ENCODE data around the gene STIM2.
A peak's percentile ranks its signal among the peaks of the same experiment; 100 is the strongest.

Gene STIM2

GRCh38 chr4:27048429-27049238 lies 188.0 kb downstream of the STIM2 start:
- Histone ChIP-seq H3K4me3 (ENCODE audit: low read length) (peak overlapping the region; percentile 59), H3K27ac (ENCODE audit: low read length) (no peak overlapping the region), H3F3A (ENCODE audit: insufficient read depth, low read length) (no peaks in the 10 kb centered on the region), H3K27me3 (replicated peaks; ENCODE audit: insufficient read depth, low read length) (no peaks in the 10 kb centered on the region), H4K20me1 (ENCODE audit: insufficient read depth, low read length) (no peaks in the 10 kb centered on the region), H3K36me3 (replicated peaks; ENCODE audit: insufficient read depth, low read length) (no peaks in the 10 kb centered on the region), H3K9me3 (replicated peaks; ENCODE audit: insufficient read depth, low read length) (no peaks in the 10 kb centered on the region), H3K79me2 (ENCODE audit: low read length) (no peaks in the 10 kb centered on the region), H3K4me2 (ENCODE audit: low read depth, low read length) (peak overlapping the region; percentile 50), H3K9ac (ENCODE audit: low read length) (no peak overlapping the region), H3K4me1 (ENCODE audit: low read length) (no peaks in the 10 kb centered on the region), H3K9me2 (replicated peaks; ENCODE audit: insufficient read depth, low read length) (no peaks in the 10 kb centered on the region), H2AFZ (ENCODE audit: low read length) (peak overlapping the region; percentile 56)
- peak; percentile 61 for TF ChIP-seq CTCF (IDR thresholded peaks at IDR 0.05; ENCODE audit: low read length)
- TF ChIP-seq EZH2 (optimal IDR thresholded peaks at IDR 0.05; ENCODE audit: low read depth, low read length), result no peak
- DNase-seq, result peak; percentile 29

- H2AFZ ChIP-seq (ENCODE audit: low read length), result no peak overlapping the region
These were observed 188.7 kb downstream of the STIM2 start for GRCh38 chr4:27049239-27049829.

GRCh38 chr4:27050731-27051130 lies 190.1 kb downstream of the STIM2 start:
- DNase-seq, result no peak
- no peak overlapping the region for H3K4me2 ChIP-seq (ENCODE audit: low read depth, low read length)
- no peaks in the 10 kb centered on the region for H3F3A ChIP-seq (ENCODE audit: insufficient read depth, low read length)
- no peak overlapping the region for H3K9ac ChIP-seq (ENCODE audit: low read length)
- H3K79me2 ChIP-seq (ENCODE audit: low read length), result no peaks in the 10 kb centered on the region
- TF ChIP-seq EZH2 (optimal IDR thresholded peaks at IDR 0.05; ENCODE audit: low read depth, low read length) (no peak), CTCF (IDR thresholded peaks at IDR 0.05; ENCODE audit: low read length) (no peak), EZH2phosphoT487 (IDR thresholded peaks at IDR 0.05; ENCODE audit: low read length) (no peak)
- no peaks in the 10 kb centered on the region for H4K20me1 ChIP-seq (ENCODE audit: insufficient read depth, low read length)
- no peaks in the 10 kb centered on the region for H3K36me3 ChIP-seq (replicated peaks; ENCODE audit: insufficient read depth, low read length)
- H3K9me2 ChIP-seq (replicated peaks; ENCODE audit: insufficient read depth, low read length), result no peaks in the 10 kb centered on the region
- H3K27ac ChIP-seq (ENCODE audit: low read length), result no peak overlapping the region
- H3K4me1 ChIP-seq (ENCODE audit: low read length), result no peaks in the 10 kb centered on the region
- H3K4me3 ChIP-seq (ENCODE audit: low read length), result no peak overlapping the region
- H3K9me3 ChIP-seq (replicated peaks; ENCODE audit: insufficient read depth, low read length), result no peaks in the 10 kb centered on the region
- H2AFZ ChIP-seq (ENCODE audit: low read length), result no peak overlapping the region
- H3K27me3 ChIP-seq (replicated peaks; ENCODE audit: insufficient read depth, low read length), result no peaks in the 10 kb centered on the region

More at GRCh38 chr4:27049239-27049829, 188.7 kb downstream of the STIM2 start:
- H3K9me2 ChIP-seq (replicated peaks; ENCODE audit: insufficient read depth, low read length), result no peaks in the 10 kb centered on the region
- H3K79me2 ChIP-seq (ENCODE audit: low read length), result no peaks in the 10 kb centered on the region
- no peak overlapping the region for H3K27ac ChIP-seq (ENCODE audit: low read length)
- H3K4me3 ChIP-seq (ENCODE audit: low read length), result no peak overlapping the region
- peak overlapping the region; percentile 50; the same call in 1 of the 2 replicates for H3K4me2 ChIP-seq (ENCODE audit: low read depth, low read length)
- TF ChIP-seq CTCF (IDR thresholded peaks at IDR 0.05; ENCODE audit: low read length) (no peak), EZH2 (optimal IDR thresholded peaks at IDR 0.05; ENCODE audit: low read depth, low read length) (no peak), EZH2phosphoT487 (IDR thresholded peaks at IDR 0.05; ENCODE audit: low read length) (no peak)
- H3K9ac ChIP-seq (ENCODE audit: low read length), result no peak overlapping the region
- no peaks in the 10 kb centered on the region for H3K36me3 ChIP-seq (replicated peaks; ENCODE audit: insufficient read depth, low read length)
- H3K4me1 ChIP-seq (ENCODE audit: low read length), result no peaks in the 10 kb centered on the region
- no peaks in the 10 kb centered on the region for H3K9me3 ChIP-seq (replicated peaks; ENCODE audit: insufficient read depth, low read length)
- no peaks in the 10 kb centered on the region for H4K20me1 ChIP-seq (ENCODE audit: insufficient read depth, low read length)
- no peaks in the 10 kb centered on the region for H3K27me3 ChIP-seq (replicated peaks; ENCODE audit: insufficient read depth, low read length)
- no peak for DNase-seq
- no peaks in the 10 kb centered on the region for H3F3A ChIP-seq (ENCODE audit: insufficient read depth, low read length)

All from MM.1S (cell line).